Stimulated activated CD8-positive, alpha-beta memory T cell treated with anti-CD3 and anti-CD28 coated beads, Interleukin-15, amount 100 ng/mL, for 24 hours (primary cell): ENCODE measurements around the gene MEIG1.
A peak's percentile ranks its signal among the peaks of the same experiment; 100 is the strongest.
"Not testable (repeated sequence)": the region's sequence is repeated elsewhere in the genome, so short reads cannot be mapped to it uniquely, and the experiment has no call there.

ENCODE experiments used
- DNase-seq: peaks from one replicate; pipeline ENCODE4 v3.0.0-alpha.2; 2020; ENCODE audit warnings: low read depth

The MEIG1 gene, protein sequence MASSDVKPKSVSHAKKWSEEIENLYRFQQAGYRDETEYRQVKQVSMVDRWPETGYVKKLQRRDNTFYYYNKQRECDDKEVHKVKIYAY

DNA sequence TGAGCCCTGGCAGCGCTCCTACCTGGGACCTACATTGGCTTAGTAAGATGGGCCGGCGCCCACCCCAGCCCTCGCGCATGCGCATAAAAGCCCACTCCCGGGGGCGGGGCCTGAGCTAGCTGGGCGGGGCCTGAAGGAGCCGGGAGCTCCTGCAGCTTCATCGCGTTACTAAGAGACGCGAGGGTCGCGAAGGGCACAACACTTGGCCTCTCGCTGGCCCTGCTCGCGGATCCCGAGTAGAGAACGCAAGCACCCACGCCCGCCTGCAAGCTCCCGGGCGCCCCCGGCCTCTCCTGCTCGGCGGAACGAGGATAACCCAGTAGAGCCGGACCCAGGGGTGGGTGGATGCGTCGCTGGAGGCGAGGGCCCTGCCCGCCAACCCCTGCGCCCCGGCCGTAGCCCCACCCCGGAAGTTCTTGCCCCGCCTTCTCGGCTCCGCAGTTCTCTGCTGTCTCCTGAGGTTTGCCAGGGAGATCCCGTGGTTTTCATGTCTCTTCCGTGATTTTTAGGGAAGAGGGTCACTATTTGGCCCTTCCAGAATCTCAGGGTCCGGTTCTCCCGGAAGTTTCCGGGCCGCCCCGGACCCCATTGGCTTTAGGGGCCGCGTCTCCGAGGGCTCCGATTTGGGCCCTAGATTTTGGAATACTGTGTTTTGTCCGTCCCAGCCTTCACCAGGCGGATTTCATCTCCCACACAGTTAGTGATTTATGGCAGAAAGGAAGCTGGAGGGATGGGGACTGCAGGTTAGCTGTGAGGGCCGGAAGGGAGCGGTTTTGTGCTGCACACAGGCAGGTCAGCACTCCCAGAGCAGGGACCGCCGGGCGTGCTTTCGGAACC lies at the start of gene MEIG1:
MEIG1 (plus strand) TSS at position 168 of the 837 bp plus-strand sequence. CDS start 7,081 bp downstream, outside the sequence.
- DNase-seq: peak; percentile 95

DNA sequence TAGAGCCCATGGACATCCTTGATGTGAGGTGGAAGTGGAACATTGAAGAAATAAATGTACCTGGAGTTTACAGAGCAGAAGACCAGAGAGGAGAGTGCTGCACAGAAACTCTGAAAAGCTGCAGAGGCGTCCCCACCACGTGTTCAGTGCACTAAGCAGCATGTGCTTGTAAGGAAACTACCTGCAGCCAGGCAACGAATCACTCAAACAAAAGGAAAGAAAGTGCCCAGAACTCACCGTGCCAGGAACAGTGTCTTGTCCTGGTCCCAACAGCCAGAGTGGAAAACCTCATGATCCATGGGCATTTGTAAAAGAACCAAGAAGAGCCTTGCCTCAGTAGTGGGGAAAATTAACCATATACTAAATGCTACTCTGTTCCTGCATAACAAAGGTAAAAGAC lies 48.2 kb upstream of the MEIG1 start:
- DNase-seq: no peak

DNA sequence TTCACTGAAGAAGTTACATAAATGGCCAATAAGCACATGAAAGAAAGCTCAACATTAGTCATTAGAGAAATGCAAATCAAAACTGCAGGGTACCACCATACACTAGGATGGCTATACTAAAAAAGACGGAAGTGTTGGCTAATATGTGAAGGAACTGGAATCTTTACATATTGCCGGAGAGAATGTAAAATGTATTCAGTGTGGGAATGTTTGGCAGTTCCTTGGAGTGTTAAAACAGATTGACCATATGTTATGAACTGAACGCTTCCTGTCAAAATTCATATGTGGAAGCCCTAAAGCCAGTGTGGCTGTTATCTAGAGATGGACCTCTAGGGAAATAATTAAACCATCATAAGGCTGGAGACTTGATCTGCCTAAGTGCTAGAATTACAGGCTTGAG lies 47.4 kb upstream of the MEIG1 start:
- DNase-seq: no peak

DNA sequence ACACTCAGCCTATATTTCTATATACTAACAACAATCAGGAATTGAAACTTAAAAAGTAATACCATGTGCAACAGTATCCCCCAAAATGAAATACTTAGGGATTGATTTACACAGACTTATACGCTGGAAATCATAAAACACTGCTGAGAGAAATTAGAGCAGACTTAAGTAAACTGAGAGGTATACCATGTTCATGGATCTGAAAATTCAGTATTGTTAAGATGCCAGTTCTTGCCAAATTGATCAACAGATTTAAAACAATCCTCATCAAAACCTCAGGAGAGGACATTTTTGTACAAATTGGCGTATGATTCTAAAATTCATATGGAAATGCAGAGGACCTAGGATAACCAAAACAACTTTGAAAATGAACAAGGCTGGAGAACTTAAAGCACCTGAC lies 42.6 kb upstream of the MEIG1 start:
- DNase-seq: no peak

DNA sequence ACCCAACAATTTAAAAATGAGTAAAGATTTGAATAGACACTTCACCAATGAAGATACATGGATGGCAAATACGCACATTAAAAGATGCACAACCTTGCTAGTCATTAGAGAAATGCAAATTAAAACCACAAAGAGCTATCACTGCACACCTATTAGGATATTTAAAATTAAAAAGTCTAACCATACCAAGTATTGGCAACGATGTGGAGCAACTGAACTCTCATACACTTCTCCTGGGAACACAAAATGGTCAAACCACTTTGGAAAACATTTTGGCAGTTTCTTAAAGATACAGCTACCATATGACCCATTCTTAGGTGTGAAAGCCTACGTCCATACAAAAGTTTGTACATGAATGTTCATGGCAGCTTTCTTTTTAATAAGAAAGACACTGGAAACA lies 41.4 kb upstream of the MEIG1 start:
- DNase-seq: no peak

DNA sequence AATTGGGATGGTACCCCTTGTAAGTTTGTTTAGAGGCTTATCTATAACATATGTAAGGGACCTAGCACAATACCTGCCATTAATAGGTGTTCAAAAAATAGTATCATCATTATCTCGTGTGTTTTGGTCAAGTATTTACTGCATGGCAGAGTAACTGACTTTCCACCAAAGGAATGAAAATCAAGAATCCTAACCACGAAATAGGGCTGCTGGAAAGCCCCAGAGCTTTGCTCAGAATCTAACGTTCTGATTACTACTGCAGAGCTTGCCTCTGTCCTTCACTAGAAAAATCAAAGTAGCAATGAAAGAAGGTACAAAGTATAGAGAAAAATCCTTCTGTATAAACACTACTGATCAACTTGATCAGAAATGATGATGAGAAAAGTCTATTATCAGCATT lies 40.2 kb upstream of the MEIG1 start:
- DNase-seq: no peak

DNA sequence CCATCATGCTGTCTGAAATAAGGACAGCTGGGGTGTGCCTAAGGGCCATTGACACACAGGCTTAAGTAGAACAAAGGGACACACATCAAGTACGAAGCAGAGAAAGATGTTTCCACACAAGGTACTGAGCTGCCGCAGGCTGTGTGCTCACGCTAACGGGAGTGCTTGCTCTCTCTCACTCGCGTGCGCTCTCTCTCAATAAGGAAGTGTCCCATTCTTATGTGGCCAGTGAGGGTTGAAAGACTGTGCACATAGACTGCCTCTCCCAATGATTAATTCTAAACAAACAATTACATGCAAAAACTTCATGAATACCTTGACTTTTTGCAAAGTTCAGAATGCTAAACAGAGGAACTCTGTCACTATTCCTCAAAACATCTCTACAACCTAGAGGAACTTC lies 35.2 kb upstream of the MEIG1 start:
- DNase-seq: no peak

DNA sequence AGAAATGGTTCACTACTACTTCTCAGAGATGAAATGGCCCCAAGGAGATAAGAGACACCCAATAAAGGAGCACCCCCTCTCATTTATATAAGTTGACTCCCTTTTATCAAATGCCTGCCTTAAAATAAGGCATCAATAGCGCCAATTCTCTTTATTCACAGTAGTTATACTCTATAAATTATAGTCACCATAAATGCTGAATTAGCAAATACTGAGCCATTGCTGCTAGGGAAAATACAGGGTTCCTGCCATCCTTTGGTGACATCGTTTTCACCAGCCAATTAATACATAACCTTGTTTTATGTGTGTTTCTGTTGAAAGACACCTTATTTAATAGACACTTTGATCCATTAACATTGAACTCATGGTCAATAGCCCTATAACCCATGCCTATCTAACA lies 33.9 kb upstream of the MEIG1 start:
- no peak for DNase-seq

DNA sequence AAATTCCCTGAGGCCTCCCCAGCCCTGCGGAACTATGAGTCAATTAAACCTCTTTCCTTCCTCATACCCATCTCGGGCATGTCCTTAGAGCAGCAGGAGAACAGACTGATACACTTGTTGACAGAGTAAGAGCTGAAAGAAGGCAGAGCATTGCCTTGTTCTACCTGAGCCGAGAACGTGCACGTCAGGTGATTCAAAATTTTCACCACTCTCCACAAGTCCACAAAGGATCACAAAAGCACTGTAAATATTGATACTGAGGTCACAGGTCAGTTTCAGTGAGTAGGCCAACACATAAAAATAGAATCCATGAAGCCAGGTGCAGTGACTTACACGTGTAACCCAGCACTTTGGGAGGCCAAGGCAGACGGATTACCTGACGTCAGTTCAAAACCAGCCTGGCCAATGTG lies 33.1 kb upstream of the MEIG1 start:
- DNase-seq: no peak

DNA sequence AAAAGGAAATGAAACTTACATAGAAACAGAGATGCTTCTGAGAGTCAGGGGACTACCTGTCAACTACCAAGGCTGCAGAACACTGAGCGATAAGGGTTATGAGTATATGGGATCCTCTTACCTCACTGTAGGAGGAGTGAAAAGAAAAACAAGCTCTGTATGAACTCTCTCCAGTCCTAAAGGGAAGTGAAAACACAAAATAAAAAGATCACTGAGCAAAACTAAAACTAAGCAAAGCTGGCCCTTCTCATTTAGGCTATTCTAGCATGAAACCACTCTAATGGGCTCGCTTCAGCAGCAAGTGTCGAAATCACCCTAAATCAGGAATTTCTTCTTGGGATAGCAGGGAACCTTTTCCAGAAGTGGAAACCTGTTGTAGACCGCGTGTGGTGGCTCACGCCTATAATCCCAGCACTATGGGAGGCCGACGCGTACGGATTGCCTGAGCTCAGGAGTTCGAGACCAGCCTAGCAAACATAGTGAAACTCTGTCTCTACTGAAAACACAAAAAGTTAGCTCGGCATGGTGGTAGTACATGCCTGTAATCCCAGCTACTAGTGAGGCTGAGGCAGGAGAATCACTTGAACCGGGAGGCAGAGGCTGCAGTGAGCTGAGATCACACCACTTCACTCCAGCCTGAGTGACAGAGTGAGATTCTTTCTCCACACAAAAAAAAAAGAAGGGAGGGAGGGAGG lies 32.3 kb upstream of the MEIG1 start:
- DNase-seq: no peak

DNA sequence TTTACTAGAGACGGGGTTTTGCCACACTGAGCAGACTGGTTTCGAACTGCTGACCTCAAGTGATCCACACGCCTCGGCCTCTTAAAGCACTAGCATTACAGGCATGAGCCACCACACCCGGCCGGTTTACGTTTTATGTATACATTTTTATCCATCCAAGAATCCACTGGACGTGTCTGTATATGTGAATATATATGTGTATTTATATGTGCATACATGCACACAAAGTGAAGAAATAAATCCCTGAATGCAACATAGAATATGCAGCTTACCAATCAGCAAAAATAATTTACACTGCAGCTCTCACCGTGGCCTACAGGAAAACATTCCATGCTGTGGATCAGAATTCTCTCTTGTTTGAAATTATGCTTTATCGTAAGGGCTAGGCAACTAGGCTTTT lies 28.6 kb upstream of the MEIG1 start:
- no peak for DNase-seq

DNA sequence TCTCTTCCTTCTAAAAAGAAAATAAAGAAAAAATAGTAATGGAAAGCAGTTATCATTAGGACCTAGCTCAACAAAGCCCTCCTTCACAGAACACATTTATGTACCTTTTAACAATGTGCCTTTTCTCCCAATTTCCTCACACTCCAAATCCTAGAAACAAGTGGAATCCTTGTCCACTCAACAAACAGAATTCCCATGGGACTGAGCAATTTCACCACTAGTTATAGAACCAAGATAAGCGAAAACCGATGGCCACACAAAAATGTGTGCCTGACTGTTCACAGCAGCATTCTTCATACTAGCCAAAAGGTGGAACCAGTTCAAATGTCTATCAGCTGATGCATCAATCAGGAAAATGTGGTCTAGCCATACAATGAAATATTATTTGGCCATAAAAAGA lies 22.6 kb upstream of the MEIG1 start:
- DNase-seq: no peak

DNA sequence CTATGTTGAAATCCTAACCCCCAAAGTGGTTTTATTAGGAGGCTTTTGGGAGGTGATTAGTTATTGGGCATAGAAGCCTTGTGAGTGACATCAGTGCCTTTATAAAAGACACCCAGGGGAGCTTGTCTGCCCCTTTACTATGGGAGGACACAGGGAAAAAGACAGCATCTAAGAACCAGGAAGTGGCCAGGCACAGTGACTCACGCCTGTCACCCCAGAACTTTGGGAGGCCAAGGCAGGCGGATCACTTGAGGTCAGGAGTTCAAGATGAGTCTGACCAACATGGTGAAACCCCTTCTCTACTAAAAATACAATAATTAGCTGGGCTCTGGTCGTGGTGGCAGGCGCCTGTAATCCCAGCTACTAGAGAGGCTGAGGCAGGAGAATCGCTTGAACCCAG lies 20.2 kb upstream of the MEIG1 start:
- not testable (repeated sequence) for DNase-seq

DNA sequence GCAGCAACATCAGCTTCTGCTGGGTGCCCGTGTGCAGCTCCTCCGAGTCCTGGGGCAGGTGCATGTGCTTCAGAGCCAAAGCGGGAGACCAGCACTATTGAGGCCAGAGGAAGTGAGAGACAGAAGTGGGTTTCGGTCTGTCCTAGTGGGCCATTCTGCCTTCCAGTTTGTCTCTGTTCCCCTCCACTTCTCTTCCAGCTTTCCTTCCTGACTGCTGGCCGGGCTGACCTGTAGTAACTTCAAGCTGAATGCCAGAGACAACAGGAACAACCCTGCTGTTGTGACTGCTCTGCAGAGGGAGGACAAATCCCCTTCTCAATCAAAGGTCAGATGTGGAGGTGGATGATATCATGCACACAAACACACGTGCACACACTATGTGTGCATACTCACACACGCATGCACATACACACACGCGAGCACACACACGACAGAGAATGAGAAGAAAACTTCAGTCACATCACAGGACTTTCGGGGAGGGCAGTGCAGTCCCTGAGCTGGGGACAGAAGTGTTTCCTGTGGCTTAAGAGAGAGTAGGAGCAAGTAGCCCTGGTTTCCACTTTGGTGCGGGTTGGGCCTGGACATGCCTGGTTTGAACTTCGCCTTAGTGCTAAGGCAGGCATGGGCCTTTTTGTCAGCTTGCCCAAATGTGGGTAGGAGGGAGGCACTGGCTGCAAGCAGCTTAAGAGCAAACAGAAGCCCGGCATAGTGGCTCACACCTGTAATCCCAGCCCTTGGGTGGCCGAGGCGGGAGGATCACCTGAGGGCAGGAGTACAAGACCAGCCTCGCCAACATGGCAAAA lies 16.8 kb upstream of the MEIG1 start:
- not testable (repeated sequence) for DNase-seq

DNA sequence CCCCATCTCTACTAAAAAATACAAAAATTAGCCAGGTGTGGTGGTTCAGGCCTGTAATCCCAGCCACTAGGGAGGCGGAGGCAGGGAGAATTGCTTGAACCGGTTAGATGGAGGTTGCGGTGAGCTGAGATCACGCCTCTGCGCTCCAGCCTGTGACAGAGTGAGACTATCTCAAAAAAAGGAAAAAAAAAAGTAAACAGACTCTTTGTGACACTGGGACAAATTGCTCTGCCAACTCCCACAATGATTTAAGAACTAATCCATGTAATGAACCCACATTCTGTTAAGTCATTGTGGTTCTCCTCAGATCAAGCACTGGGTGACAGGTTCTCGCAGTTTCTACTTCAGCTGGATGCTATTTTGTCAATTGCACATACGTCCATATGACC lies 16.2 kb upstream of the MEIG1 start:
- DNase-seq: not testable (repeated sequence)

DNA sequence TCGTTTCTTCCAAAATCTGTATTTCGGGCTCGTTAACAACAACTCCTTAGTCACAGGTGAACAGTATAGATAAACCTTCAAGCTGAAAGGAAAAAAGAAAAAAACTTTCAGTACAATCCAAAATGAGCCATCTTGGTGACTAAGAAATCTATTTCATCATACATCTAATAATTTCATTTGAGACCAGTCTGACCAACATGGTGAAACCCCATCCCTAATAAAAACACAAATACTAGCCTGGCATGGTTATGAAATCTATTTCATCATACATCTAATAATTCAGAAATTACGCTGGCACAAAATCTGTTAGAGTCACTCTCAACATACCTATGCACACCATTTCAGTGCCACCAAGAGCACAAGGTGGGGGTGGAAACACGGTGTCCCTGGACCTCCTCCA lies 14.1 kb upstream of the MEIG1 start:
- no peak for DNase-seq

DNA sequence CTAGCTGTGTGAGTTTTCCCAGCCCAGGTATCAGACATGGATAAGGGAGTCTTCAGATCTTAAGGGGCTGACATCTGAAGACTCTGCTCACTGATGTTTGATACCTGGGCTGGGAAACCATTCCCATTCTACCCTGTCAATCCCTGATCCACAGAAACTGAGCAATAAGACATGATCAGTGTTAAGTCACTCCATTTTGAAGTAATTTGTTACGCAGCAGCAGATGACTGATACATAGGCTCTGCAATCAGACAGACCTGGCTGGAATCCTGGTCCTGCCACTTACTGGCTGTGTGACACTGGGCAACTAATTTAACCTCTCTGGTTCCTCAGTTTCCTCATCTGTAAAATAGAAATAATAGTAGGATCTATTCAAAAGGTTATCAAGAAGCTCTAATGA lies 11.9 kb upstream of the MEIG1 start:
- no peak for DNase-seq

DNA sequence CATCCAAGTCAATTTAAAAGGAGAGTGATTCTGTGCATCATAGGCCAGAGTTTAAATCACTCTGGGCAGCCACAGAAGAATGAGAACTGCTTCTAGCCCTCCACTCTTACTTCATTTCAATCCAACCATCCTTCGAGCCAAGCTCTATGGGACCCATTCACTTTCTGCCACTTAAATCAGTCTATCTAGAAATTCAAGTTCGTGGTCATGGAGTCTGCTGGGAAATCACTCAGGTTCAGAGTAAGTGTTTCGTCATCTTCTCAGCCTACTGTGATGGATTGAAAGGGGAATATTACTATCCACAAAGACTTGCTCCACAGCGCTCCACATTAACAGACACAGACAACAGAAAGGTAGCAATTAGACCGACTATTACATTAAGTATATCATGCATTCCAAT lies 9.9 kb upstream of the MEIG1 start:
- DNase-seq: no peak

DNA sequence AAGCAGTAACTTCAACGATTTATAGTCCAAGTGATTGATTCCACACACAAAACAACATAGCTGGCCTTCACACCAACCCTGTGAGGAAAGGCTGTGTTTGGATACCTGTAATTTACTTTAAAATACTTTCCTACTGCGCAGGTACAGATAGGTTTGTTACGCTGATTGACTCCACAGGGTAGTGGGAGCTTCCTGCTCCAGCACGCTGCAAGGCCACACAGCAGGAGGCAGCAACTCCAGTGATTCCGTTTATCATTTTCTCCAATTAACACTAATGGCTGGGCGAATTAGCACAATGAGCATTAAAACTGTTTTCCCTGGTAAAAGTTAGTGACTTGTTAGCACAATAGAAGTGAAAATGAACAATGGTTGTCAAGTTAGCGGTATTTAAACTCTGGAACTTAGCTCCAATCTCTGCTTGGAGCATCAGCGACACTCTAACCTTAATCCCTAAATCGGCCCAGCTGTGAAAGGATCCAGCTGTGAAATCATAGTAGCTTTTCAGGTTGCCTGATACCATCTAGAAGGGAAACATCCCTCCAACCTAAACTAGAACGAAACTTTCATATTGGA lies 6.3 kb upstream of the MEIG1 start:
- no peak for DNase-seq

DNA sequence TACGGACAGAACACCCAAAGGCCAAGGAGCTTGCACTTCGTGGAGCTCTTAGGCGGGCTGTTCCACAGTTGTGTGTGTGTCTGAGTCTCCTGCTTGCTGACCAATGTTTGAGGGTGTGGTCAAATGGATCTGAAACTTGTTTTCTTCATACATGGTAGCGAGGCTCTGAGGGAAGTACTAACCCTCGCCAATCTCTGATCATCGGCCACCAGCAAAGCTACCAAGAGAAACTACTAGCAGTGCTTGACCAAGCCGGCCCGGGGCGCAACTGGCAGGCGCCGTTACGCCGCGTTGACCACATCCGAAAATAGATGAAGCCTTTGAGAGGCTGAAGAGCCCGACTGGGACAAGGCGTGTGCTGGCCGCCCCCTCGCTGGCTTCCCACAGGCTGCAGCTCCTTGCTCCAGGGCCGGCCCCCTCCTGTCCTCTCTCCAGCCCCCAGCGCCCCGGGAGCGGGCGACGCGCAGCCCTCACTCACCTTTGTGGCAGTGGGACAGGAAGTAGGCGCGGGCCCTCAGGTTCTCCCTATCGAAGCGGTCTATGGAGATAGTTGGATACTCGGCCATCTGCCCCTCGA lies 5.7 kb upstream of the MEIG1 start:
- DNase-seq: no peak

DNA sequence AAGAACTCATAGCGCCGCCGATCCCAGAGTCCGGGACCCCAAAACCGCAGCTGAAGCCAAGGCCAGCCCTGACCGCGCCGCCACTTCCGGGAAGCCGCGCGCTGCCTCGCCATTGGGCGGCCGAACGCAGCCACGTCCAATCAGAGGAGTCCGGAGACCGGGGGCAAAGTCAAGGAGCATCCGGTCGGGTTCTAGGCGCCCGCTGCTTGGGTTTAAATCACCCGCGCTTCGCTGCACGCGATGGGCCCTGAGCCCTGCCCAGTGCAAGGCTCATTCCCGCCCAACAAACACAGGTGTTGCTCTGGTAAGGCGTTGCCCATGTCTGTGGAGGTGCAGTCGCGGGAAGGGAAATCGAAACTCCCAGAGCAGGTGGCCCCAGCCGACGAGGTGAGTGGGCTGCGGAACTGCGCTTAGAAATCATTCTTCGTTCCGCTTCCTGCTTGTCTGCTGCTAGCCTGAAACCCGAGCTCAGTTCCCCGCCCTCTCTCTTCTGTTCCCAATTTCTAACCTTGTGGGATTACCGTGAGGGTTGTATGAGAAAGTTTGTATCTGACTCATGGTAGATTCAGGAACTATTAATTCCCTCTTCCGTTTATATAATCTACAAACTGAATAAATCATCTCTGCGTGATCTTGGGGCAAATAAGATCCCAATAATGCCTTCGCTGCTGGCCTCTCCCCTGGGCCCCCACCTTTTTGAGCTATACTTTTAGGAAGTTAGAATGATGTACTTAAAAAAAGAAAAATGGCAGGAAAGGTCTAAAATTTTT lies 5.0 kb upstream of the MEIG1 start, which contains the start of gene DCLRE1C:
DCLRE1C (minus strand) TSS at position 96 of the 770 bp plus-strand sequence; CDS start at position 10, 86 bp downstream.
- DNase-seq: peak; percentile 78
